ENCODE data around the gene TRAF2.
"Not testable (repeated sequence)": the region's sequence is repeated elsewhere in the genome, so short reads cannot be mapped to it uniquely, and the experiment has no call there.

TRAF2 gene, protein sequence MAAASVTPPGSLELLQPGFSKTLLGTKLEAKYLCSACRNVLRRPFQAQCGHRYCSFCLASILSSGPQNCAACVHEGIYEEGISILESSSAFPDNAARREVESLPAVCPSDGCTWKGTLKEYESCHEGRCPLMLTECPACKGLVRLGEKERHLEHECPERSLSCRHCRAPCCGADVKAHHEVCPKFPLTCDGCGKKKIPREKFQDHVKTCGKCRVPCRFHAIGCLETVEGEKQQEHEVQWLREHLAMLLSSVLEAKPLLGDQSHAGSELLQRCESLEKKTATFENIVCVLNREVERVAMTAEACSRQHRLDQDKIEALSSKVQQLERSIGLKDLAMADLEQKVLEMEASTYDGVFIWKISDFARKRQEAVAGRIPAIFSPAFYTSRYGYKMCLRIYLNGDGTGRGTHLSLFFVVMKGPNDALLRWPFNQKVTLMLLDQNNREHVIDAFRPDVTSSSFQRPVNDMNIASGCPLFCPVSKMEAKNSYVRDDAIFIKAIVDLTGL

DNA sequence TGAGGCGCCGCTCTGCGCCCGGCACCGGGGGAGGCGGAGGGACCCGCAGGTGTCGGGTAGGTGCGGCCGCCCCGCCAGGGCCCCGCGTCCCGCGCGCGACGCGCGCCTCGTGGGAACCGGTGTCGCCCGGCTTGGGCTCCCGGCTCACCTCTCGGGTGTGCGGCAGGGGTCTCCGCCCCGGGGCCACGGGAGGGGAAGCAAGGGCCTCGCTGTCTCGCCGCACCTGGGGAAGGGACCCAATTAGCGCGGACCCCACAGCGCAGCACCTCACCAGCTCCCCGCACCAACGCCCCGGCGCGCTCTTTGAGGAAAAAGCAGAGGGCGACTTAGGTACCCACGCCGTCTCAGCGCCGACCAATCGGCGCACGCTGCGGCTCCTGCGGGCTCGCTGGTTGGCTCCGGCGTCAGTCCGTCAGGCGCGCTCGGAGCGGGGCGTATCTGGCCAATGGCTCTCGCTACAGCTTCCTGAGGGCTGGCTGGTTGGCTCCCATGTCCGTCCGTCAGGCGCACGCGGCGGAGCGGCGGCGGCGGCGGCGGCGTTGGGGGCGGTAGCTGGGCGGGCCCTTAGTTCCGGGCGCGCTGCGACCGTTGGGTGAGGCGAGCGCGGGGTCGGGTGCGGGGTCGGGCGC, at the start of gene TRAF2:
Gene TRAF2, plus strand, starts transcription at position 567 of the 629 bp plus-strand sequence. CDS start 12,225 bp downstream, outside the sequence.
- peak; percentile 93 to 95 for DNase-seq (ENCODE audit: low read depth in 2 of 2)

DNA sequence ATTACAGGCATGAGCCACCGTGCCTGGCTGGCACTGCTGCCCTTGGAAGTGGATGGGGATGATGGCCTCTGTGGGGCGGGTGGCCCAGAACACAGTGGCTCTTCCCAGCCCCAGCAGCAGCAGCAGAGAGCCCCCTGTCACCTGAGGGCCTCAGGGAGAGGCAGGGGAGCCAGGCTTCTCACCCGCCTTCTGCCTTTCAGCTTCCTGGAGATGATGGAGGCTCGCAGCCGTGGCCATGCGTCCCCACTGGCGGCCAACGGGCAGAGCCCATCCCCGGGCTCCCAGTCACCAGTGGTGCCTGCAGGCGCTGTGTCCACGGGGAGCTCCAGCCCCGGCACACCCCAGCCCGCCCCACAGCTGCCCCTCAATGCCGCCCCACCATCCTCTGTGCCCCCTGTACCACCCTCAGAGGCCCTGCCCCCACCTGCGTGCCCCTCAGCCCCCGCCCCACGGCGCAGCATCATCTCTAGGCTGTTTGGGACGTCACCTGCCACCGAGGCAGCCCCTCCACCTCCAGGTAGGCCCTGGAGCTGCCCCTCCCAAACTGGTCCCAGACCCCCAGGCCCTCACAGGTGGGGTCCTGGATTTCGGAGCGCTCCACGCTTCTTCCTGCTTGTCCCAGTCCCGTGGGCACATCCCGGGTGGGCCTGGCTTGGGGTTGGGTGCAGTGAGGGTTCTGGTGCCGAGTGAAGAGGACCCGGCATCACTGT, 49.0 kb upstream of the TRAF2 start:
- no peak for DNase-seq (ENCODE audit: low read depth in 2 of 2)

DNA sequence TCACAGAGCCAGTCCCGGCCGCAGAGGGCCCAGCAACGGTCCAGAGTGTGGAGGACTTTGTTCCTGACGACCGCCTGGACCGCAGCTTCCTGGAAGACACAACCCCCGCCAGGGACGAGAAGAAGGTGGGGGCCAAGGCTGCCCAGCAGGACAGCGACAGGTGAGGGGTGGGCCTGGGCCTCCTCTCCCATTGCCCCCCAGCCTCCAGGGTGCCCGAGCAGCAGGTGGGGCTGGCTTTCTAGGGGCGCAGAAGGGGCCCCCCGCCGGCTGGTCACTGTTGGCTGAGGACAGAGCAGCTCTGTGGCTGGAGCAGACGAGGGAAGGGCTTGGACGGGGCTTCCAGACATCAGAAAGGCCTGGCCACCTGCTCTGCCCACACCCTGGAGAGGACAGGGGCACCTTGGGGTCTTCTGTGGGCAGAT, 48.4 kb upstream of the TRAF2 start:
- DNase-seq (ENCODE audit: low read depth in 2 of 2) = not testable (repeated sequence)

DNA sequence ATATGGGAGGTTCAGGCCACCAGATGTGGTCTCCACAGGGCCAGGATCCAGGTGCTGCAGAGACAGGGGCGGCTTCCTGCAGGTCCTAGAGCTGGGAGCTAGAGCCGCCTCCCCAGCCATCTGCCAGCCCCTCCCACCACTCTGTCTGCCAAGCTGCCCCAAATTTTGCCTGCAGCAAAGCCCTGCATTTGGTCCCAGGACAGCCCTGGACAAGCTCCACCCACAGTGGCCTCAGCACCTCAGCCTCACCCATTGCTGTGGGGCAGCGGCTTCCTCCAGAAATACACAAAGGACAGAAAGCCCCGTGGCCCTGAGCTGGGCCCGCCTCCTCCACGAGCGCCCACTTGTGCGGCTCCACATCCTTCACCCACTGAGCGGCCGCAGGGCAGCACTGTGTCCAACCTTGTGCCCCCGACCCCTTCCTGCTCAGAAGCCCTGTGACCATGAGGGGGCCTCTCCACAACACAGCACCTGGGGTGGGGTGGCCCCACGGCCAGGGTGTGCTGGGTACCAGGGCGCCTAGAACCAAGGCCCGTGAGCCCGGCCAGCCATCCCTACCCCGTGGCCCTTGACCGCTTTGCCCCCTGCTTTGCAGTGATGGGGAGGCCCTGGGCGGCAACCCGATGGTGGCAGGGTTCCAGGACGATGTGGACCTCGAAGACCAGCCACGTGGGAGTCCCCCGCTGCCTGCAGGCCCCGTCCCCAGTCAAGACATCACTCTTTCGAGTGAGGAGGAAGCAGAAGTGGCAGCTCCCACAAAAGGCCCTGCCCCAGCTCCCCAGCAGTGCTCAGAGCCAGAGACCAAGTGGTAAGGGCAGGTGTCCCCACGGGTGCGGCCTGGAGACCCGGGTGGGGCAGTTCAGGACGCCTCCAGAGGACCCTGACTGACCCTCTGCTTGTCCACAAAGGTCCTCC, 47.7 kb upstream of the TRAF2 start:
- DNase-seq (ENCODE audit: low read depth in 2 of 2) = no peak

DNA sequence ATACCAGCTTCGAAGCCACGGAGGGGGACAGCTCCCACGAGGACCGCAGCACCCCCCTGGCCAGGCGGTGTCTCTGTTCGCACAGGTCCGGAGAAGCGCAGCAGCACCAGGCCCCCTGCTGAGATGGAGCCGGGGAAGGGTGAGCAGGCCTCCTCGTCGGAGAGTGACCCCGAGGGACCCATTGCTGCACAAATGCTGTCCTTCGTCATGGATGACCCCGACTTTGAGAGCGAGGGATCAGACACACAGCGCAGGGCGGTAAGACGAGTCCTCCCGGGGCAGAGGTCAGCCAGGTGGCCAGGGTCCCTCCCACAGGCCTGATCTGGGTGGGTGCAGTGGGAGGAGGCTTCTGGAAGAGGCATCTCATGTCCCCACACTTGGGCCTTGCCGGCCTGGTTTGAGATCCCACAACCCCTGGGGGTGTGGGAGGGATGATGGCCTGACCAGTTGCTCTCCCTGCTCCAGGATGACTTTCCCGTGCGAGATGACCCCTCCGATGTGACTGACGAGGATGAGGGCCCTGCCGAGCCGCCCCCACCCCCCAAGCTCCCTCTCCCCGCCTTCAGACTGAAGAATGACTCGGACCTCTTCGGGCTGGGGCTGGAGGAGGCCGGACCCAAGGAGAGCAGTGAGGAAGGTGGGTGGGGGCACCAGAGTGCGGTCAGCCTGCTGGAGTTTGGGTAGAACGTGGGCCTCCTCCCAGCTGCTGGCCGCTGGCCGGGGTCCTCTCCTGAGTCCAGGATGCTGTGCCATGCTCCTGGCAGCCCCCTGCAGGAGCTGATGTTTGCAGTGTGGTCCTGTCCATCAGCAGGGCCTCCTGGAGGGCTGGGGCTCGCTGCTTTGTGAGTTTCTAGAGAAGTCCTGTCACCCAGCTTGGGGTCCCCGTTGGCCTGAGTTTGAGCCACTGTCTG, 46.8 kb upstream of the TRAF2 start:
- DNase-seq (ENCODE audit: low read depth in 2 of 2) = no peak

DNA sequence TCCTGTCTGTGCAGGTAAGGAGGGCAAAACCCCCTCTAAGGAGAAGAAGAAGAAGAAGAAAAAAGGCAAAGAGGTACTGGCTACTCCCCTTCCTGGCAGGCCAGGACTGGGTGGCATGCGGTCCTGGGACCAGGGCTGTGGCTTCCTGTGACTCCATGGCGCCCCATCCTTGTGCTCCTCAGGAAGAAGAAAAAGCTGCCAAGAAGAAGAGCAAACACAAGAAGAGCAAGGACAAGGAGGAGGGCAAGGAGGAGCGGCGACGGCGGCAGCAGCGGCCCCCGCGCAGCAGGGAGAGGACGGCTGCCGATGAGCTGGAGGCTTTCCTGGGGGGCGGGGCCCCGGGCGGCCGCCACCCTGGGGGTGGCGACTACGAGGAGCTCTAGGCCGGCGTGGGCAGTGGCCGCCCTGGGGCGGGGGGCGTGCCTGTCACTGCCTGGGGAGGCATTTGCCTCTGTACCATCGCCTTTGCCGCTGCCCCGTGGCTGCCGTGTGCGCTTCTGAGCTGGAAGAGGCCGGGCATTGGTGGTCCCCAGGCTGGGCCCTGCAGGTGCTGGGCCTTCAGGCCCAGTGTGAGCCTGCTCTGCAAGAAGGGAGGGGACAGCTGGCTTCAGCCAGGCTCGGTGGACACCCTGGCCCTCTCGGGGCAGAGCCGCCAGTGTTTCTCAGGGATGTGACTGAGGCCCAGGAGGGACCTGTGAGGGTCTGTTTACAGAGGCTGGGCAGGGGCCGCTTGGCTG, 46.0 kb upstream of the TRAF2 start:
- no peak for DNase-seq (ENCODE audit: low read depth in 2 of 2)

DNA sequence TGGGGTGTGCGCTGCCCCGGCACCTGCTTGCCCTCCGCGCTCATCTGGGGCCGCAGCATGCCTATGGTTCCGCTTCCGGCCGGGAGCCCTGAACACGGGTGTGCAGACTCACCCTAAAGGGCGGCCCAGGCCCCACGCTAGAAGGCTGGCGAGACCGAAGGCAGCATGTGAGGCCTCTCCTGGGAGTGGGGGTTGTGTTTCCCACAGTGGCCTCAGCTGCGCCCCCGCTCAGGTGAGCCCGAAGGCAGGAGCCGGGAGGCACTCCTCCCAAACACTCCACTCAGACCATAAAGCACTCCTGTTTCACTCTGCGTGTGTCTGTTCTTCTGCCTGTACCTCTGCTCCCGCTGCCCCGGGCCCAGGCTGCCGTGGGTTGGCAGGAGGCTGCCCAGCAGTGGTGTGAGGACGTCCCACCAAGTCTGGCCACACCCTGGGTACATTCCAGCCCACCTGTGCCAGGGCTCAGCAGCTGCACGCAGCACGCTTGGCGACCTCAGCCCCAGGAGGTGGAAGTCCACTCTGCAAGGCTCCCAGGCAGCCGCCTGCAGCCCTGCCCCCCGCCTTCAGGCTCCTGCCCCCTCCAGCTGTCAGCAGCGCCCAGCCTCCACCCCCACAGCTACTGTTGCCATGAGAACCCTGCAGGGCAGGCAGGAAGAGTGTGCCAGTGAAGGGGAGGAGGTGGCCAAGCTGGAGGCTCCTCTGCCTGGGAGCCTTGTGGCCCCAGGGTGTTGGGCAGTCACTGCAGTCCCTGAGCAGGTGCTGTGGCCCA, 45.3 kb upstream of the TRAF2 start:
- DNase-seq (ENCODE audit: low read depth in 2 of 2) = no peak

DNA sequence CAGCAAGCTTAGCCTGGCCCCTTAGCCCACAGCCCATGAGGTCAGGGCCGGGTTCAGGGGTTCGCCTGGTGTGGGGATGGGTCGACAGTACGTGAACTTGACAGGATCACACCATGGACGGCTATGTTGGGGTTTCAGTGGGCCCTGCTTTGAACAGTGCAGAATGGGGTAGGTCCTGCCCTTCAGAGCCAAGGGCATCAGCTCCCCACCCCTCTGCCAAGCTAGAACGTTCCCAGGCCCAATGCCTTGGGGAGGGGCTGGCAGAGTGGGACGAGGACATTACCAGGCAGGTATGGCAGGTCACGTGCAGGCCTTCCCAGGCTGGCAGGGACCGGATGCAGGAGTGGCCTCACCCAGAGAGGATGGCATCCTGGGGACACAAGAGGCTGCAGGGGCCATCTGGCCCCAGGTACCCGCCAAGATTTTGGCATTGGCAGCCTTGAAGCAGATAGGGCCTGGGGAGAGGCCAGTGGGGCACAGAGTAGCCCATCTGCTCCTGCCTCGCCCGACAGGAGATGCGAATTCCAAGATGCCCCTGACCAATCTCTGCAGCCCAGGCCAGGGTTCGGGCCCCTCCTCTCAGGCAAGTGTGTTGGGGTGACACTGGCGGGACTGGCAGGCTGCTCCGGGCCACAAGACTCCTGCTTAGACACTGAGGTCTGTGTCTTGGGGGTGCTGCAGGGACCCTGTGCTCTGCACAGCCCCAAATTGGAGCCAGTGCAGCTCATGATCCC, 44.5 kb upstream of the TRAF2 start:
- not testable (repeated sequence) for DNase-seq (ENCODE audit: low read depth in 2 of 2)

DNA sequence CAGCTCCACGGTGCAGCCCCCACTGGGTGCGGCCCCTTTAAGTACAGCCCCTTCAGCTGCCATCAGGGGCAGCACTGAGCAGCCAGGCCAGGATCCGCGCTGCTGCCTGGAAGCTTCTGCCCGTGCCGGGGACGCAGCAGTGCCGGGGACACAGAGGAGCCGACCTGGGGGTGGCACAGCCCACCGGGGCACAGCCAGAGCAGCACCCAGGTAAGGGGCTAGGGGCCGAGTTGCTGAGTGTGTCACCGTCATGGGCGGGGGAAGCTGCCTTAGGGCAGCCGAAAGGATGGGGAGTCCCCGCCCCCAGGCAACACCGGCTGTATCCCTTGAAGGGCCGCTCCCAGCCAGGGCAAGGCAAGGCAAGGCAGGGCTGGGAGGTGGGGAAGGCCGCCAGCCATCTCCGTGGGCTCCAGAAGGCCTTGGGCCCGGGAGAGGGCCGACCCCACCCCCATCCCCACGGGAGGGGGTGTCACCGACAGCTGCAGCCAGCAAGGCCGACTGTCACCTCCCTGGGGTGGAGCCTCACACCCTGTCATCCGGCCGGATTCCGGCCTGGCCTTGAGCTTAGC, 43.9 kb upstream of the TRAF2 start, which contains the start of gene AJM1:
Gene AJM1, plus strand, starts transcription at position 99 of the 569 bp plus-strand sequence. CDS start 1,937 bp downstream, outside the sequence.
- DNase-seq (ENCODE audit: low read depth in 2 of 2) = peak; percentile 37 to 60

DNA sequence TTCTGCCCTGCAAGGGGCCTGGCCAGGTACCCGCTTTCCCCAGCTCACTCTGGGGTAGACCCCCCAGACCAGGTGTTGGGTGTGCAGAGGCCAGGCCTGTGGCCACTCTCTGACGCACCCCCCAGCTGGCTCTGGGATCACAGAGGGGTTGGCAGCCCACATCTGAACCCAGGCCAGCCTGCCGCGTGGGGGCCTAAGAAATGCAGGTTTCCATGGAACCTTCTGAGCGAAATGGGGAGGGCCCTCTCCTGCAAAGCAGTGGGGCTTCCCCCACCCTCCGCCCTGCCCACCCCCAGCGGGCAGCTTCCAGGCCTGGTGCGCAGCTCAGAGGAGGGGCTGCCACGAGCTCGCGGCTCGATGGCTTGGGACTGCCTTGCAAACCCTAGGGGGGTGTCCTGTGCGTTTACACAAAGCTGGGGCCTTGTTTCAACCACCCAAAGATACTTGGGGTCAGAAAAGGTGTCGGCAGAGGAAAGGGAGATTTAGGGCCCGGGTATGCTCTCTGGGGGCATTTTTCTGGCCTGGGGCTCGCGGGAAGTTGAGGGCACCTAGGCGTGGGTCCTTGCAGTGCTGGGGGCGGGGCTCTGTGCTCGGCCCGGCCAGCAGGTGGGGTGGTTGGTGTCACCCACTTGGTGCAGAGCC, 43.0 kb upstream of the TRAF2 start:
- DNase-seq (ENCODE audit: low read depth in 2 of 2) = not testable (repeated sequence)

DNA sequence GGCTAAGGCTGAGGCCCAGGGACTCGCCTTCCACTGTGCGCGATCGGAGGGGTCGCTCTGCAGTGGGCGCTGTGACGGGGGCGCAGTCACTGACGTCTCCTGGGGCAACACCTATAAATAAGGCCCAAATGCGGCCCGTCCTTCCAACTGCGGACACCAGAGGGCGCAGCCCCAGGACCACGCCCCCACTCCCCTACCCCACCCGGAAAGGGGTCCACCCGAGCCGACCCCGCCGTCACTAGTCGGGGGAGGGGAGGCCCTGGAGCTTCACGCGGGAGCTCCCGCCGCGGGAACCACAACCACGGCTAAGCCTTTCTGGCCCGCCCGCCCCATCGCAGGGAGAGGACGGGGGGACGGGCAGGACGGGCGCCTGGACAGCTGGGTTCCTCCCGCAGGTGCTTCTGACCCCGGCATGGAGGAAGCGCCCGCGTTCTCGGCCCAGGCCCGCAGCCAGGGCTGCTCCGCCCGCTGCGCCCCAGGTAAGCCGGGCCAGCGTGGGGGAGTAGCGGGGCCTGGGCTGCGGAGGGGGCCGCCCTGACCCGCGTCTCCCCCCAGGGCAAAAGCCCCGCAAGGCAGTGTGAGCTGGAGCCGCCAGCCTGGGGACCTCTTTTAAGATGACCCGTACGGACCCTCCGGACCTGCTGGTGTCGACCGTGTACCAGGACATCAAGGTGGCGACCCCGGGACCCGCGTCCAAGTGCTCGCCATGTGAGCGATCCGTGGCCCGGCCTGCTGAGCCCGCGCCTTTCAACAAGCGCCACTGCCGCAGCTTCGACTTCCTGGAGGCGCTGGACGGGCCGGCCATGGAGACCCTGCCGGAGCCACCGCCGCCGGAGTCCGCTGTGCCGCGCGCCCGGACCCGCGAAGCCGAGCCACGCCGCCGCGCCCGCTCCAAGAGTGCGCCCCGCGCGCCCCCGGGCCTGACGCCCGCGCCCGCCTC, 42.2 kb upstream of the TRAF2 start:
- peak; percentile 38 to 42 for DNase-seq (ENCODE audit: low read depth in 2 of 2)

DNA sequence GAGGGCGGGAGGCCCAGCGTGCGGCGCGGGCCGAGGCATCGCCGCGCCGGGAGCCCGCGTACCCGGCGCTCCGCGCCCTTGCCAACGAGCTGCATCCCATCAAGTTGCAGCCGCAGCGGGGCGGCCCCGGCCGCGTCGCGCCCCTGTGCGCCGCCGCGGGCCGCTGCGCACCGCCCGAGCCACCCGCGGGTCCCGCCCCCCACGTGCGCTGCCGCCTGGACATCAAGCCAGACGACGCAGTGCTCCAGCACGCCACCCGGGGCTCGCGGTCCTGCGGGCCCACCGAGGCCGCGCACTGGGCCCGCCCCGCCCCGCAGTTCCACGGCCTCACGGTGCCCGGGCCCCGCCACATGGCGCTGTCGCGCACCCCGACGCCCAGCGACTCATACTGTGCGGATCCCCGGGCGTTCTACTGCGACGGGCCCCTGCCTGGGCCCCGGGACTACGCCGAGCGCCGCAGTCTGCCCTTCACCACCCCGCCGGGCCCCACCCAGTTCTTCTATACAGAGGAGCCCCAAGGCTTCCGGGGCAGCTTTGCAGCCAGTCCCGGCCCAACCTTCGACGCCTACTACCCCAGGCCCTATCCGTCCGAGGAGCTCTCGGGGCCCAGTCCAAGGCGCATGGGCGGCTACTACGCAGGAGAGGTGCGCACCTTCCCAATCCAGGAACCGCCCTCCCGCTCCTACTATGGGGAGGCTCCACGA, 41.4 kb upstream of the TRAF2 start:
- DNase-seq (ENCODE audit: low read depth in 2 of 2) = no peak

DNA sequence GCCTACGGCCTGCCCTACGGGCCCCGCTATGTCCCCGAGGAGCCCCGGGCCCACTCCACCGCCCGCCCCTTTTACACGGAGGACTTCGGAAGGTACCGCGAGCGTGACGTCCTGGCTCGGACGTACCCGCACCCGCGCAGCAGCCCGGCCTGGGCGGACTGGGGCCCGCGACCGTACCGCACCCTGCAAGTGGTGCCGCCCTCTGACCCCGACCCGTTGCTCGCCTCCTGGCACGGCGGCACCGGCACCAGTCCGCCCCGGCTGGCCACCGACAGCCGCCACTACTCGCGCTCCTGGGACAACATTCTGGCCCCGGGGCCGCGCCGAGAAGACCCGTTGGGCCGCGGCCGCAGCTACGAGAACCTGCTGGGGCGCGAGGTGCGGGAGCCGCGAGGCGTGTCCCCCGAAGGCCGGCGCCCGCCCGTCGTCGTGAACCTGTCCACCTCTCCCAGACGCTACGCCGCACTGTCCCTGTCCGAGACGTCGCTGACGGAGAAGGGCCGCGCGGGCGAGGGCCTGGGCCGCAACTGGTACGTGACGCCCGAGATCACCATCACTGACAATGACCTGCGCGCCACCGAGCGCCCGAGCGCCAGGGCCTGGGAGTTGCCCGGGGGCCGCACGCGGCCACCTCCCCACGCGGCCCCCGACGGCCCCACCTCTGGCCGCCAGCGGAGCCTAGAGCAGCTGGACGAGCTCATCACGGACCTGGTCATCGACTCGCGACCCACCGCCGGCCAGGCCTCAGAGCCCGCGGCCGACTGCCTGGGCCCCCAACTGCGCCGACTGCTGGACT, 40.7 kb upstream of the TRAF2 start:
- DNase-seq (ENCODE audit: low read depth in 2 of 2) = no peak

DNA sequence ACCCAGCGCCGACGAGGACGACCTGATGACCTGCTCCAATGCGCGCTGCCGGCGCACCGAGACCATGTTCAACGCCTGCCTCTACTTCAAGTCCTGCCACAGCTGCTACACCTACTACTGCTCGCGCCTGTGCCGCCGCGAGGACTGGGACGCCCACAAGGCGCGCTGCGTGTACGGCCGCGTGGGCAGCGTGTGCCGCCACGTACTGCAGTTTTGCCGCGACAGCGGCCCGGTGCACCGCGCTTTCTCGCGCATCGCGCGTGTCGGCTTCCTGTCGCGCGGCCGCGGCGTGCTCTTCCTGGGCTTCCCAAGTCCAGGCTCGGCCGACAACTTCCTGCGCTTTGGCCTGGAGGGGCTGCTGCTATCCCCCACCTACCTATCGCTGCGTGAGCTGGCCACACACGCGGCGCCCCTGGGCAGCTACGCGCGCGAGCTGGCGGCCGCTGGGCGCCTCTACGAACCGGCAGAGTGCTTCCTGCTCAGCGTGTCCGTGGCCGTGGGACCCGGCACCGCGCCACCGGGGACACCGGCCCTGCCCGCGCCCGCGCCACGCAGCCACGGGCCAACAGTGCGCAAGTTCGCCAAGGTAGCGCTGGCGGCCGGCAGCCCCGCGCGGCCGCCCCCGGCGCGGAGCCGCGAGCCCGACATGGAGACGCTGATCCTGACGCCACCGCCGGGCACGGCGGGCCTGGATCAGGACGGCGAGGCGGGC, 39.8 kb upstream of the TRAF2 start:
- DNase-seq (ENCODE audit: low read depth in 2 of 2) = no peak

All from stimulated activated CD8-positive, alpha-beta memory T cell treated with anti-CD3 and anti-CD28 coated beads, Interleukin-2, amount 100 ng/mL, for 1 hour (primary cell).